HepG2 (cell line): ENCODE results near the gene TRAPPC3. TPM values are rescaled to one million over a fixed set of nuclear protein-coding genes. Genes with fewer than 3 reads are reported as not detected.
A peak's percentile ranks its signal among the peaks of the same experiment; 100 is the strongest.

Source experiments
- ATAC-seq: fragments of 200-7000 bp; cut with Tn5 transposase; 3 replicates; pipeline ENCODE4 v1.9.1; 2020; ENCODE audit warnings: mild to moderate bottlenecking, moderate library complexity
- BruUV-seq: library from RNA; stranded (reverse); fragments of 400-500 nt; replicated peaks from 2 replicates; lab custom pipeline; 2021; lab: Mats Ljungman, UMichigan
- CTCF ChIA-PET: fragments of 300-600 bp; formaldehyde crosslinking; extraction: SDS; loops from one replicate; lab custom pipeline; 2021; ENCODE audit warnings: low total read pairs, inconsistent platforms, low intra/inter-chr PET ratio; lab: Yijun Ruan, JAX
- POLR2A ChIA-PET: fragments of 350-600 bp; sonication (Branson Sonifier 250); formaldehyde crosslinking; loops from one replicate; lab custom pipeline; 2020; ENCODE audit warnings: antibody characterized with exemption, inconsistent platforms; lab: Yijun Ruan, JAX
- DNase-seq: peaks from one replicate; pipeline ENCODE4 v3.0.0-alpha.2; 2015; ENCODE audit warnings: low spot score
- FAIRE-seq: peaks from 3 replicates; lab custom pipeline; 2011; peaks lifted over from hg19 to GRCh38; lab: Jason Lieb, UNC
- H2AFZ ChIP-seq: one replicate; pipeline ENCODE4 v1.6.1; 2011; ENCODE audit warnings: low read length, inconsistent platforms
- H3K27ac ChIP-seq: fragments of 300-600 bp; 3 replicates; pipeline ENCODE4 v1.8.0; 2011; ENCODE audit warnings: mixed run types, mild to moderate bottlenecking, mixed read lengths, low read length, inconsistent platforms; ENCODE audit not compliant: insufficient read depth; ENCODE audit errors: extremely low read length
- H3K27me3 ChIP-seq, 2 experiments: fragments of 200-600 bp in 1 of 2; 2 replicates in 1 of 2; 3 replicates in 1 of 2; pipeline versions ENCODE4 v1.6.0 to v1.8.0; 2011; ENCODE audit warnings: low read length in 2 of 2, mild to moderate bottlenecking in 2 of 2, moderate library complexity in 2 of 2, inconsistent platforms in 1 of 2; ENCODE audit not compliant: insufficient read depth in 2 of 2, control insufficient read depth in 1 of 2
- H3K36me3 ChIP-seq, 2 experiments: fragments of 200-600 bp in 1 of 2; replicated peaks in 1 of 2; 2 replicates in 1 of 2; 3 replicates in 1 of 2; pipeline versions ENCODE4 v1.5.1 to v1.8.0; 2011; ENCODE audit warnings: low read length in 2 of 2, inconsistent platforms in 1 of 2; ENCODE audit not compliant: insufficient read depth in 2 of 2, control insufficient read depth in 1 of 2
- H3K4me1 ChIP-seq: 2 replicates; pipeline ENCODE4 v1.5.1; 2012; ENCODE audit warnings: low read length, inconsistent platforms; ENCODE audit not compliant: insufficient read depth
- H3K4me2 ChIP-seq: 2 replicates; pipeline ENCODE4 v1.6.0; 2011; ENCODE audit warnings: low read depth, low read length, inconsistent platforms
- H3K4me3 ChIP-seq, 3 experiments: fragments of 200-600 bp in 1 of 3; sonication (generic), shearing (Covaris generic) in 1 of 3; replicated peaks in 1 of 3; 2 replicates each; pipeline ENCODE4 v1.5.1; 2011 to 2016; ENCODE audit warnings: low read length in 3 of 3, inconsistent platforms in 2 of 3, low read depth in 2 of 3, mild to moderate bottlenecking in 2 of 3, control low read depth in 1 of 3, mixed read lengths in 1 of 3; ENCODE audit not compliant: insufficient read depth in 1 of 3
- H3K79me2 ChIP-seq: one replicate; pipeline ENCODE4 v1.6.1; 2011; ENCODE audit warnings: low read length, inconsistent platforms; ENCODE audit not compliant: insufficient read depth
- H3K9ac ChIP-seq: 2 replicates; pipeline ENCODE4 v1.6.0; 2011; ENCODE audit warnings: mild to moderate bottlenecking, low read depth, low read length, inconsistent platforms; ENCODE audit not compliant: insufficient read depth
- H3K9me3 ChIP-seq: 2 replicates; pipeline ENCODE4 v1.5.1; 2012; ENCODE audit warnings: mild to moderate bottlenecking, low read length
- H4K20me1 ChIP-seq: 2 replicates; pipeline ENCODE4 v1.6.0; 2011; ENCODE audit warnings: inconsistent platforms, mild to moderate bottlenecking, low read length, moderate library complexity; ENCODE audit not compliant: insufficient read depth
- CREM ChIP-seq, 2 experiments: sonication (generic) in 1 of 2; formaldehyde crosslinking in 1 of 2; IDR thresholded peaks; 2 replicates each; pipeline versions ENCODE4 v1.4.0 to v1.6.1; 2016 to 2020; ENCODE audit warnings: antibody characterized with exemption in 1 of 2, mild to moderate bottlenecking in 1 of 2, missing genetic modification reagents in 1 of 2
- FOSL1 ChIP-seq: sonication (generic); formaldehyde crosslinking; IDR thresholded peaks from 2 replicates; pipeline ENCODE4 v1.9.0; 2021; ENCODE audit warnings: missing genetic modification reagents, borderline replicate concordance
- FOXM1 ChIP-seq: sonication (generic); formaldehyde crosslinking; IDR thresholded peaks from 2 replicates; pipeline ENCODE4 v1.5.0; 2020; ENCODE audit warnings: missing genetic modification reagents
- GABPA ChIP-seq, 2 experiments: IDR thresholded peaks; 2 replicates each; pipeline ENCODE4 v1.6.1; 2011 to 2016; ENCODE audit warnings: low read depth in 2 of 2, low read length in 1 of 2, missing biosample characterization in 1 of 2, missing genetic modification characterization in 1 of 2
- NFYB ChIP-seq: sonication (generic); formaldehyde crosslinking; IDR thresholded peaks from 2 replicates; pipeline ENCODE4 v1.4.0; 2020; ENCODE audit warnings: missing genetic modification reagents
- PLRG1 ChIP-seq: fragments of 450-650 bp; conservative IDR thresholded peaks from 2 replicates; pipeline ENCODE4 v1.6.1; 2016
- SALL1 ChIP-seq: sonication (generic); formaldehyde crosslinking; IDR thresholded peaks from 2 replicates; pipeline ENCODE4 v1.8.0; 2022; ENCODE audit warnings: mild to moderate bottlenecking, missing genetic modification reagents
- SIN3B ChIP-seq: fragments of 150-350 bp; IDR thresholded peaks from 2 replicates; pipeline ENCODE4 v1.6.1; 2014; ENCODE audit warnings: low read length
- TEAD3 ChIP-seq: optimal IDR thresholded peaks from 2 replicates; pipeline ENCODE3; 2016; ENCODE audit warnings: borderline replicate concordance
- TERF1 ChIP-seq: sonication (generic); formaldehyde crosslinking; IDR thresholded peaks from 2 replicates; pipeline ENCODE4 v1.8.0; 2022; ENCODE audit warnings: mild to moderate bottlenecking, missing genetic modification reagents, moderate library complexity
- YY1 ChIP-seq: IDR thresholded peaks from 2 replicates; pipeline ENCODE4 v1.6.1; 2011; ENCODE audit warnings: low read length, low read depth, moderate library complexity, mild to moderate bottlenecking; ENCODE audit not compliant: insufficient read depth, insufficient replicate concordance
- ZFP36 ChIP-seq: fragments of 150-350 bp; IDR thresholded peaks from 2 replicates; pipeline ENCODE4 v1.6.1; 2018; ENCODE audit warnings: borderline replicate concordance, low read length, low read depth; ENCODE audit not compliant: partially characterized antibody
- ZNF260 ChIP-seq: sonication (generic); formaldehyde crosslinking; IDR thresholded peaks from 2 replicates; pipeline ENCODE4 v1.4.0; 2020; ENCODE audit warnings: missing genetic modification reagents, low read depth, mild to moderate bottlenecking, borderline replicate concordance
- ZNF263 ChIP-seq: sonication (generic); formaldehyde crosslinking; IDR thresholded peaks from 2 replicates; pipeline ENCODE4 v1.4.0; 2020; ENCODE audit warnings: missing genetic modification reagents
- ZNF276 ChIP-seq: sonication (generic); formaldehyde crosslinking; IDR thresholded peaks from 2 replicates; pipeline ENCODE4 v1.4.0; 2020; ENCODE audit warnings: mild to moderate bottlenecking, low read depth, missing genetic modification reagents
- ZNF543 ChIP-seq: sonication (generic); formaldehyde crosslinking; IDR thresholded peaks from 2 replicates; pipeline ENCODE4 v1.4.0; 2020; ENCODE audit warnings: mild to moderate bottlenecking, missing genetic modification reagents
- ZNF672 ChIP-seq: sonication (generic); formaldehyde crosslinking; IDR thresholded peaks from 2 replicates; pipeline ENCODE4 v1.8.1; 2022; ENCODE audit warnings: missing genetic modification reagents
- ZNF768 ChIP-seq: sonication (generic); formaldehyde crosslinking; IDR thresholded peaks from 2 replicates; pipeline ENCODE4 v1.4.0; 2020; ENCODE audit warnings: missing genetic modification reagents
- WGBS: methylation state at CpG from one replicate; pipeline ENCODE4 v1.1.6; 2017; ENCODE audit warnings: low lambda C conversion rate; 5-methylcytosine and 5-hydroxymethylcytosine counted together
- in situ Hi-C: cut with HindIII; loops from 2 replicates; pipeline ENCODE4 v1.10.0; 2017; ENCODE audit warnings: low pct_unique_long_range_greater_than_20kb; ENCODE audit not compliant: extremely low pct_ligation_motif_present
- intact Hi-C: fragments of 100-400 bp; cut with micrococcal nuclease; formaldehyde crosslinking; loops from one replicate; pipeline ENCODE4 v1.10.0; 2022; ENCODE audit not compliant: unreplicated experiment
- polyA plus RNA-seq, 8 experiments: library from polyadenylated mRNA; depleted of rRNA in 3 of 8; stranded (reverse) in 7 of 8; unstranded in 1 of 8; fragments of >200 nt; fragmentation: Illumina TruSeq in 4 of 8; extraction: Trizol in 4 of 8; gene quantifications; 2 replicates each; pipeline versions ENCODE4 v1.2.1 to v1.2.3, GENCODE V29; 2011 to 2016; ENCODE audit warnings: low read depth in 4 of 8, missing spikeins in 1 of 8, mixed read lengths in 1 of 8; ENCODE audit not compliant: insufficient read depth in 1 of 8
- total RNA-seq, 5 experiments: library from RNA; depleted of rRNA; stranded (reverse); fragments of >200 nt; fragmentation: Illumina TruSeq; extraction: Trizol; gene quantifications; 2 replicates each; pipeline ENCODE4 v1.2.3, GENCODE V29; 2016; ENCODE audit warnings: low read depth in 1 of 5

Gene TRAPPC3
- total and polyA plus RNA-seq, 2 of the 13 experiments (the other 11 are each of a cell fraction or from before 2014, with no cell fraction given) = 53.7 to 62.4 TPM

- TF ChIP-seq ZNF276 (CRISPR knock-in tag) = no peak
- TF ChIP-seq ZNF260 (CRISPR knock-in tag) = no peak
- no peak for TF ChIP-seq TERF1 (CRISPR knock-in tag)
- no peak for TF ChIP-seq SIN3B
- no peak for TF ChIP-seq NFYB
- TF ChIP-seq ZNF768 (CRISPR knock-in tag) = peak; percentile 16; the same call in 1 of the 2 replicates
- TF ChIP-seq FOSL1 (CRISPR knock-in tag) = no peak
These were observed 12.6 kb upstream of the TRAPPC3 start (continued) for GRCh38 chr1:36161641-36162531.

GRCh38 chr1:36160949-36161485, 11.7 kb upstream of the TRAPPC3 start:
- Histone ChIP-seq H4K20me1 (no peaks in the 10 kb centered on the region), H3K9me3 (no peaks in the 10 kb centered on the region), H3K9ac (peak overlapping the region; percentile 26; the same call in 1 of the 2 replicates), H2AFZ (no peak overlapping the region), H3K27ac (no peak overlapping the region), H3K79me2 (peaks cover 5% of the 10 kb centered on the region), H3K4me2 (peak overlapping the region; percentile 21), H3K27me3 (no peaks in the 10 kb centered on the region), H3K36me3 (no peaks in the 10 kb centered on the region; a peak in 1 of 5 replicates), H3K4me3 (0 out of 6 replicates have a peak overlapping the region, but pooled peaks of 1 of the 3 experiments have one; percentile 25), H3K4me1 (peaks cover 33% of the 10 kb centered on the region)
- DNase-seq (no peak), ATAC-seq (peak; percentile 53), FAIRE-seq (no peak)
- in situ Hi-C loops (no loop called here), intact Hi-C loops (no loop called here)
- 69% methylated on average over 8 of the region's 12 CpGs for WGBS
- no TSS peak for BruUV-seq
- POLR2A ChIA-PET = interaction anchor here (1.1 to 1.3 kb wide), 3 partner anchors 11 to 226 kb away, joined by 3 to 7 read pairs (median 6); partner anchors contain the start of genes THRAP3 and TRAPPC3
- CTCF ChIA-PET = no interaction called here
- TF ChIP-seq ZNF263 (CRISPR knock-in tag) (no peak), CREM (IDR thresholded peaks at IDR 0.05) (no peak), CREM (CRISPR knock-in tag; IDR thresholded peaks at IDR 0.05) (no peak), SALL1 (CRISPR knock-in tag) (0 out of 2 replicates have a peak, but pooled peaks have one; percentile 15), ZFP36 (no peak), PLRG1 (no peak), FOXM1 (CRISPR knock-in tag) (no peak), TEAD3 (CRISPR knock-in tag) (no peak), GABPA (IDR thresholded peaks at IDR 0.05; ENCODE audit: low read depth, low read length) (peak; percentile 27; the same call in 1 of the 2 replicates), GABPA (CRISPR knock-in tag; IDR thresholded peaks at IDR 0.05; ENCODE audit: low read depth) (peak; percentile 70), ZNF672 (CRISPR knock-in tag) (no peak), ZNF543 (CRISPR knock-in tag) (no peak), YY1 (peak; percentile 58)
